22Rv1 (cell line): ENCODE data around the gene CD74.

ENCODE experiments used
- CTCF ChIP-seq: fragments of 450-650 bp; IDR thresholded peaks from 2 replicates; pipeline ENCODE4 v1.5.1; 2017; ENCODE audit warnings: mild to moderate bottlenecking
- ZFX ChIP-seq: fragments of 450-650 bp; IDR thresholded peaks from 2 replicates; pipeline ENCODE4 v1.6.1; 2017; ENCODE audit warnings: antibody characterized with exemption, borderline replicate concordance

- TF ChIP-seq CTCF (no peak), ZFX (no peak)
Measured at GRCh38 chr5:150404941-150405816, 7.5 kb downstream of the CD74 start.
